Neural progenitor cell (in vitro differentiated cells): Measurements from ENCODE around the gene SARM1.

ENCODE experiments used
- CTCF ChIP-seq: fragments of 200-600 bp; sonication (generic); IDR thresholded peaks from 2 replicates; pipeline ENCODE4 v1.5.1; 2017; ENCODE audit warnings: antibody characterized with exemption, mild to moderate bottlenecking
- EZH2 ChIP-seq: fragments of 200-600 bp; sonication (generic); IDR thresholded peaks from 2 replicates; pipeline ENCODE4 v1.6.1; 2017; ENCODE audit warnings: antibody characterized with exemption, mild to moderate bottlenecking, moderate library complexity
- EZH2phosphoT487 ChIP-seq: fragments of 200-600 bp; sonication (generic); IDR thresholded peaks from 2 replicates; pipeline ENCODE4 v1.6.1; 2017; ENCODE audit warnings: antibody characterized with exemption

DNA sequence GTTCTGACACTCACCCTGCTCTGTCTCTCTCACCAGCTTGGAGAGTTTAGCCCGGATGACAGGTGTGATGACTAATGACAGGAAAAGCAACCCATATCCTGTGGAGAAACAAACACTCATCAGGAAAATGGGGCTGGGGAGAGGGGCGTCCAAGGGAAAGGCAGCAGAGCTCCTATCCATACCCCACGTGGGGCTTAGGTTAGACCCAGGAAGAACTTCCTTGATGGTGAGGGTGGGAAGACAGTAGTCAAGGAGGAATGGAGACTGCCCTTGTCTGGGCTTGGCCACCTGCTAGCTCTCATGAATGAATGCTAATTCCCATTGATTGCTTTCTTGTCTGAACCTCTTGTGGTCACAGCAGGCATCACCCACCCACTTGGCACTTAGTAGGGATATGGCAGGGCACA, 30.7 kb downstream of the SARM1 start:
- TF ChIP-seq CTCF (no peak), EZH2 (no peak), EZH2phosphoT487 (no peak)
